ENCODE results near the gene GTF3C1.
"Not testable (repeated sequence)": the region's sequence is repeated elsewhere in the genome, so short reads cannot be mapped to it uniquely, and the experiment has no call there.

Gene GTF3C1

DNA sequence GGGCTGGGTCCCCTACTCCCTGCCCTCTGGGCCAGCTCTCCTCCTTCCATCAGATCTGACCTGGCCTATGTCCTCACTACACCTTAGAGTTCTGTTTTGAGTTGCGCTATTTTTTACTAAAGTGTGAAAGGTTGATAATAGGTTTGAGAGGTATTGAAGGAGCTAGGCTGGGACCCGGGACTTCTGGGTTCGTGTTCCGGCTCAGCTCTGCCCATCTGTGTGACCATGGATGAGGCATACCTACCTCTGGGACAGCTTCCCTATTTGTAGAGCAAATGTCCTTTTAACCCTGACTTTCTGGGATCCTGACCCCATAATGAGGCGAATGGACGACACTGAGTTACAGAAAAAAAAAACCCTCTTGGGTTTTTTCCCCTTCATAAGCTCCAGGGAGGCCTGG is 111.8 kb downstream of the GTF3C1 start:
- DNase-seq: no peak

DNA sequence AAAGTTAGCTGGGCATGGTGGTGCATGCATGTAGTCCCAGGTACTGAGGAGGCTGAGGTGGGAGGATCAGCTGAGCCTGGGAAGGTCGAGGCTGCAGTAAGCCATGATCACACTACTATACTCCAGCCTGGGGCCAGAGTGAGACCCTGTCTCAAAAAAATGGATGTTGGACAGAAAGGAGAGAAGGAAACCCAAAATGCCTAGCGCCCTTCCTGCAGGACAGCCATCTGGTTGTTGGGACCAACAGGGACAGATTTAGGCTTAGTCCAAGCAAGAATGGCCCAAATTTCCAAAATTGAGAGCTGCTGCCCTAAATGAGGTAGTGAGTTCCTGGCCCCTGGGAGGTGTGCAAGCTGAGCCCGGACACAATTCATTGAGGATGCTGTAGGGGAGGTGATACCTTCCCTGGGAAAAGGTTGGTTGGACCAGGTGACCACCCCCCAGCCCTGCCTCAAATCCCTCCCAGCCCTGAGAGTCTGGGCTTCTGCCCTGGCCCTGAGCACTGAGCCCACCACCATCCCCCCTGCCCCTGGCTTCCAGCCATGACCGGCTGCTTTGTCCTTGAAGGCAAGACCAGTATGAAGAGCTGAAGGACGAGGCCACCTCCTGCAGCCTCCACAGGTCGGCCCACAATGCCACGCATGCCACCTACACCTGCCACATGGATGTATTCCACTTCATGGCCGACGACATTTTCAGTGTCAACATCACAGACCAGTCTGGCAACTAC is 112.6 kb downstream of the GTF3C1 start:
- peak; percentile 44 for DNase-seq

DNA sequence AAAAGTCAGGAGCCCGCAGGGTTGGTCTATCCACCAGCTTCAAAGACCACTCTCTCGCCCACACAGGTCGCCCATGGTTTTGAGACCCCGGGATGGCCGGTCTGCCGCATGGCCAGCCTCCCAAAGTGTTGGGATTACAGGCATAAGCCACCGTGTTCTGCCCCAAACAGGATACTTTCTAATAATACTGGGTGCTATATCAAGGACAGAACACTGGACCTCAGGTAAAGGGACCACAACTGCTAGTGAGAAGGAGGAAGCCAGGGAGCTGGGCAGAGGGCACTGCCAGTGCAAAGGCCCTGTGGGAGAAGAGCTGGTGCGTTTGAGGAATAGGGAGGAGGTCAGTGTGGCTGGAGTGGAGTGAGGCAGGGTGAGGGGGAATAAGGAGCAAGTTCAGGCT is 113.6 kb downstream of the GTF3C1 start:
- peak; percentile 41 for DNase-seq

DNA sequence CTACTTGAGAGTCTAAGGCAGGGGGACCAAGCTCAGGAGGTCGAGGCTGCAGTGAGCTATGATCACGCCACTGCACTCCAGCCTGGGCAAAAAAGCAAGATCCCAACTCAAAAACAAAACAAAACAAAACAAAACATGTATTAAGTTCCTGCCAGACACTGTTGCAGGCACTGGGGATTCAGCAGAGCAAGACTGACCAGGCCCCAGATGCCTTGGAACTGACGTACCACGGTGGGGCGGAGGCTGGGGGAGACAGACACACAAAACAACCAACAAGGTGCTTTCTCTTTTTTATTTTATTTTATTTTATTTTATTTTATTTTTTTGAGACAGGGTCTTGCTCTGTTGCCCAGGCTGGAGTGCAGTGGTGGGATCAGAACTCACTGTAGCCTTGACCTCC is 114.6 kb downstream of the GTF3C1 start:
- not testable (repeated sequence) for DNase-seq

DNA sequence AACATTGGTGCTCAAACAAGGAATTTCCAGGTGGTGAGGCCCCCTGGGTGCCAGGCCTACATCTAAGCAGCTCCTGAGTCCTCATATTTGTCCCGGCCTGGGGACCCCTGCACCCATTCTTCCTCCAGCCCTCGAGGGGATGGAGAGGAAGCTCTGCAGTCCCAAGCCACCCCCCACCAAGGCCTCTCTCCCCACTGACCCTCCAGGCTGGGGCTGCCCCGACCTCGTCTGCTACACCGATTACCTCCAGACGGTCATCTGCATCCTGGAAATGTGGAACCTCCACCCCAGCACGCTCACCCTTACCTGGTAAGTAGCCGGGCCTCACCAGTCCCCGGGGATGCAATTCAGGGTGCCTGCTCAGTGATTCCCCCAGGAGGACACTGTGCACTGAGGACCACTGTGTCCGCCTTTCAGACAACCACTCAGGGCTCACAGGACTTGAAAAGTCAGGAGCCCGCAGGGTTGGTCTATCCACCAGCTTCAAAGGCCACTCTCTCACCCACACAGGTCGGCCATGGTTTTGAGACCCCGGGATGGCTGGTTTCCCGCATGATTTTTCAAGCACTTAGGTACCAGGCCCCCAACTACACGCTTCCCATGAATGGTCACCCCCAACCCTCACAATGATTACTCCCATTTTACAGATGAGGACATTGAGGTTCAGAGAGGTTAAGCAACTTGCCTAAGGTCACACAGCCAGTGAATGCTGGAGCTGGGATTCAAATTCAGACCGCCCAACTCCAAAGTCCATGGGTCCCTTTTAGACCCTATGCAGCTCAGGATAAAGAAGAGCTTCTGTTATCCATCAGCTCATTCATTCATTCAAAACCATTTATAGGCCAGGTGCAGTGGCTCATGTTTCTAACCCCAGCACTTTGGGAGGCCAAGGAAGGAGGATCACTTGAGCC is 115.3 kb downstream of the GTF3C1 start:
- DNase-seq: peak; percentile 43

DNA sequence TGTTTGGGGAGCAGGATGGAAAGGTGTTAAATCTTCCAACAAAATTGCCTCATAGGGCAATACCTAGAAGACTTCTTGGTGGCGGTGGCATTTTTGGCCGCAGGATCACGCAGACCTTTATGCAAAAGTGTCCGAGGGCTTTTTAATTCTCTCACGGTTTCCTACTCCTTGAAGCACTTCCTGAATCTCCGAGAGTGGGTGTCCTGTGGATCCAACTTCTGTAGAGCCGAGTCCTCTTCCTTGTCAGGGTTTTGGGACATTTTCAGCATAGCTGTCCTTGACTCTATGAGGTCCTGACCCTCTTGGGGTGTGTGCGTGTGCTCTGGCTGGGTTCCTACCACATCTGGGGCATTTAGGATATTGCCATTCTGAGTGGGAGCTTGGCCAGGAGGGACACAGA is 116.1 kb downstream of the GTF3C1 start:
- no peak for DNase-seq

DNA sequence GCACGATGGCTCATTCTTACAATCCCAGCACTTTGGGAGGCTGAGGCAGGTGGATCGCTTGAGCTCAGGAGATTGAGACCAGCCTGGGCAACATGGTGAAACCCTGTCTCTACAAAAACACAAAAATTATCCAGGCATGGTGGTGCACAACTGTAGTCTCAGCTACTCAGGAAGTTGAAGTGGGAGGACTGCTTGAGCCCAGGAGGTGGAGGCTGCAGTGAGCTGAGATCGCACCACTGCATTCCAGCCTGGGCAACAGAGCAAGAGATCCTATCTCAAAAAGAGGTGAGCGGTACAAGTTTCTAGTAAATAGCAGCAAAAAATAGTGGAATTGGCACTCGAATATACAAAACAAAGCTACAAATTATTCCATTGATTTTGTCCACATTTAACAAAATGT is 116.5 kb downstream of the GTF3C1 start:
- DNase-seq: not testable (repeated sequence)

DNA sequence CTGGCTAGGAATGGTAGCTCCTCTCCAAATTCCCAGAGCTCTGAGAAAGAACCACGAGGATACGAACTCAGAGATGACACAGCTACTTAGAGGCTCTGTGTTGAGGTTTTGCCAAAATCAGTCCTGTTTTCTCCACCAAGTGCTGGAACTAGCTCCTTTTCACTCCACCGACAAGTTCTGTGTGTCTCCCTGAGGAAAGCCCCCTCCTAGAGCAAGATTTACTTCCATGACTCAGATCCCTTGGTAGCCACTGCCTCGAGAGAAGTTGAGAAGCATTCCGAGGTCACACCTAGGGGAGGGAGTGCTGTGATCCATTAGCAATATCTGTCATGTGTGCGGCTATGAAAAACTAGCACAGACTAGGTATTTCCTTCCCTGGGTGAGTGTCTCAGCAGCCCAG is 117.2 kb downstream of the GTF3C1 start:
- peak; percentile 47 for DNase-seq

DNA sequence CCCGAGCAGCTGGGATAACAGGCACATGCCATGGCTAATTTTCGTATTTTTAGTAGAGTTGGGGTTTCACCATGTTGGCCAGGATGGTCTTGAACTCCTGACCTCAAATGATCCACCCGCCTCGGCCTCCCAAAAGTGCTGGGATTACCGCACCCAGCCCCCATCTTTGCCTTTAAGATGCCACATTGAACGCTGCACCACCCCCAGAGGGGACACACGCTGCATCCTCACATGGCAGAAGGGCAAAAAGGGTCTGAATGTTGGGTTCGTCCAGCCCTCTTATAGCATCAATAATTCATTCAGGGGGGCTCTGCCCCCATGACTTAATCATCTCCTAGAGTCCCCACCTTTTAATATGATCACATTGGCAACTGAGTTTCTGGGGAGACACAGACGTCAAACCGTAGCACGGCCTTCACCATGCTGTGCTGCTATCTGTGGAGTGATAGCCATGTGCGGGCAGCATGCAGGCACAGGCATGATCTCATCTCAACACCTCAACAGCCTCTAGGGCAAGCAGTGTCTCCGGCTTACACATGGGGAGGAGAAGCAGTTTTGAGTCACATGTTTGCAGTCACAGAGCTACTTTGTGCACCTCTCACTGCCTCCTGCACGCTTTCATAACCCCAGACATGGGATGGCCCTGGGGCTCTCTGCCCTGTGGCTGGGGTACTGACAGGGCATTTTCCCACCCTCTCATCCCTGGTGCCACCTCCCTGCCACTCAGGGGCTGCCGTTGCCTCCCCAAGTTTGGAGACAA is 117.8 kb downstream of the GTF3C1 start:
- peak; percentile 50 for DNase-seq

DNA sequence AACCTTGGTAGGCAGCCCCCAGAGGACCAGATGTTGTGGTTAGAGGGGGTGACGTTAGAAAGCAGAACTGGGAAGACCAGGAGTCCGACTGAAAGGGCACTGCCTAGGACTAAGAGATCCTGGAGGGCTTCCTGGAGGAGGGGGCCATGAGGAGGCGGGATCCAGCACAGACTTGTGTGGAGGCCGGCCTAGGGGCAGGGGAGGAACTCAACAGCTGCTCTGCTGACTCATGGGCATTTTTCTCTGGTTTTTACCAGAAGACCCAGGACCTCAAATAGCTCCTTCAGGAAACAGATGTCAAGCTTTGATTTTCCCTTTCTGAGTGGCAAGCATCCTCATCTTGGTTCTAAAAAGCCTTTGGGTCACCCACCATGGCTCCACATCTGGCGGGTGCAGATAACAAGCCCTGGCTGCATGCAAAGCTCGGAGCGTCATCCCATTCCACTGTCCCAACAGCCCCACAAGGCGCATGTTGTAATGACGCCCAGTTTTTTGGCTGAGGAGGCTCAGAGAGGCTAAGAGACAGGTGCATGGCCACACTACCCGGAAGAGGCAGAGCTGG is 118.7 kb downstream of the GTF3C1 start:
- peak; percentile 54 for DNase-seq

DNA sequence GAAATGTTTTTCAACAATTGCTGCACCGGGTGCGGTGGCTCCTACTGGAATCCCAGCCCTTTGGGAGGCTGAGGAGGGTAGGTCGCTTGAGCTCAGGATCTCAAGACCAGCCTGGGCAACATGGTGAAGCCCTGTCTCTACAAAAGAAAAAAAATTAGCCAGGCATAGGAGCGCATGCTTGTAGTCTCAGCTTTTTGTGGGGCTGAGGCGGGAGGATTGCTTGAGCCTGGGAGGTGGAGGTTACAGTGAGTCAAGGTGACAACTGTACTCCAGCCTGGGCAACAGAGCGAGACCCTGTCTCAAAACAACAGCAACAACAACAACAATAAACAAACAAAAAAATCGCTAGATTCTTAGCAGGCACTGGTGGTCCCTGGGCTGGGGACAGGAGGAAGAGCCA is 119.2 kb downstream of the GTF3C1 start:
- DNase-seq: peak; percentile 50

DNA sequence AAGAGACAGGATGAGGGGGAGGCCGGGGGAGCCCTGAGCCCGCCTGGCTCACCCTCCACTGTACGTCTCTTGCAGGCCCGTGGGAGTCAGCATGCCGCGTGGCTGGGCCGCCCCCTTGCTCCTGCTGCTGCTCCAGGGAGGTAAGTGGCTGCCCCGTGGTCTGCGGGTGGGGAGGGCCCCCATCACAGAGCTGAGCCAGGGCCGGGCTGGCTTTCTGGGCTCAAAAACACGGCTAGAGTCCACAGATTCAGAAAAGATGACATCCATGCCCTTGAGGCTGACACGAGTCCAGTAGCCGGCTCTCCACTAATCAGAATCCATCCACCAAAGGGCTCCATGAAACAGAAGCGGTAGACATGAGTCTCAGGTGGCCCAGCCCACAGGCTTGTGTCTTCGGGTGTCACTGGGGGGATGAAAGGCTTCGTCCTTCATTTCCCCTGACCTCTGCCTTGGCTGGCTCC is 119.7 kb downstream of the GTF3C1 start:
- DNase-seq: peak; percentile 52

DNA sequence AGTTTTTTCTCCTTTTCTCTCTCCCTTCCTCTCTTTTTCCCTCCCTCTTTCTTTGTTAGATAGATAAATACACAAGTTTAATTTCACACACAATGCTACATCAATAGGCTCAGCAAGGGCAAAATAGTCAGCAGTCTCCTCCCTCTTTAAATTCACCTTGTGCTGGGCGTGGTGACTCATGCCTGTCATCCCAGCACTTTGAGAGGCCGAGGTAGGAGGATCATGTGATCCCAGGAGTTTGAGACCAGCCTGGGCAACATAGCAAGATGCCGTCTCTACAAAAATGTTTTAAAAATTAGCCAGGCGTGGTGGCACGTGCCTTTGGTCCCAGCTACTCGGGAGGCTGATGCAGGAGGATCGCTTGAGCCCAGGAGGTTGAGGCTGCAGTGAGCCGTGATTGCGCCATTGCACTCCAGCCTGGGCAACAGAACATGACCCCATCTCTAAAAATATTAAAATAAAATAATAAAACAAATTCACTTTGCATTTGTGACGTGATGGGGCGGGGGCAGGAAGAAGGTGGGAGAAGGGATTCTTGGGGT is 120.3 kb downstream of the GTF3C1 start:
- peak; percentile 47 for DNase-seq

DNA sequence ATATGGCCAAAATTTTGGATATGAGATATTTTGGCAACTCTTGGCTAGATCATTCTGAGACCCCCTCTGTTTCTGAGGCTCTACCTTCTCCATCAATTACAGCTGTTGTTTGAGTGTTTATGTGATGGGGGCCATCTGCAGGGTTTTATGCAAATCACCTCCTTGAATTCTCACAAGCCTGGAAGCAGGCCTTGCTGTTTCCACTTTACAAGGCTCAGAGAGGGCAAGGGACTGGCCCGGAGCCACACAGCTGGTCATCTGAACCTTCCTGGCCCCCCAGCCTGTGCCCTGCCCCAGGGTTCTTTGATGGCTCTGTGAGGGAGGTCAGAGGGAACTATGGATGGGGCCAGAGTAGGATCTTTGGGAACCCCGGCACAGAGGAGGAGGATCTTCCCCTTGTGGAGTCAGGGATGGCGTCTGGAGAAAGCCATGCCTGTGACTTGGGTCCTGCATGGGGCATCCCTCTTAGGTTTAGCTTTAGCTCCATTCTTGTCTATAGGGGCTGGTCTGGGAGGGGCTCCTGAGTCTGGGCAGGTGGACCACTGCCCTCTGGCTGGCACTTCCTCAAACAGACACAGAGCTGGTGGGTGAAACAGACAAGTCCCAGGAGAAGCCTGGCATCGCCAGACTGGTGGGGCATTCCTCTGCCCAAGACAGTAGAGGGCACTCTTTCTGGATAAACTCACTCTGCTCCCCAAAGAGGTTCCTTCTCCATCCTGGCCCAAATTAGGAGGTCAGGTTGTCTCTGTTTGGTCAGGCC is 121.5 kb downstream of the GTF3C1 start:
- DNase-seq: peak; percentile 45

DNA sequence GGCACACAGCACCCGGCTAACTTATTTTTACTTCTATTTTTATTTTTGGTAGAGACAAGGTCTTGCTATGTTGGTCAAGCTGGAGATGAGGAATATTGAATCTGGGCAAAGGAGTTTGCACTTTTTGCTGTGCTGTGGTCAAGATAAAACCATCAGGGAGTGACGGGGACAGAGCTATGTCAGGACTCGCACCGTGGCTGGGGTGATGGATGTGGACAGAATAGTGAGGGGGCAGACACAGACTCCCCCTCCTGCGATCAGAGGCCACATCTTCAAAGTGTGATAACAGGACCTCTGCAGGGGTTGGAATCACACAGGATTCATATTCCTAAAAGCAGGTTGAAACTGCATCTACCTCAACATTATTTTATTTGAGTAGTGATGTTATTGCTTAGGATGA is 122.2 kb downstream of the GTF3C1 start:
- peak; percentile 46 for DNase-seq

DNA sequence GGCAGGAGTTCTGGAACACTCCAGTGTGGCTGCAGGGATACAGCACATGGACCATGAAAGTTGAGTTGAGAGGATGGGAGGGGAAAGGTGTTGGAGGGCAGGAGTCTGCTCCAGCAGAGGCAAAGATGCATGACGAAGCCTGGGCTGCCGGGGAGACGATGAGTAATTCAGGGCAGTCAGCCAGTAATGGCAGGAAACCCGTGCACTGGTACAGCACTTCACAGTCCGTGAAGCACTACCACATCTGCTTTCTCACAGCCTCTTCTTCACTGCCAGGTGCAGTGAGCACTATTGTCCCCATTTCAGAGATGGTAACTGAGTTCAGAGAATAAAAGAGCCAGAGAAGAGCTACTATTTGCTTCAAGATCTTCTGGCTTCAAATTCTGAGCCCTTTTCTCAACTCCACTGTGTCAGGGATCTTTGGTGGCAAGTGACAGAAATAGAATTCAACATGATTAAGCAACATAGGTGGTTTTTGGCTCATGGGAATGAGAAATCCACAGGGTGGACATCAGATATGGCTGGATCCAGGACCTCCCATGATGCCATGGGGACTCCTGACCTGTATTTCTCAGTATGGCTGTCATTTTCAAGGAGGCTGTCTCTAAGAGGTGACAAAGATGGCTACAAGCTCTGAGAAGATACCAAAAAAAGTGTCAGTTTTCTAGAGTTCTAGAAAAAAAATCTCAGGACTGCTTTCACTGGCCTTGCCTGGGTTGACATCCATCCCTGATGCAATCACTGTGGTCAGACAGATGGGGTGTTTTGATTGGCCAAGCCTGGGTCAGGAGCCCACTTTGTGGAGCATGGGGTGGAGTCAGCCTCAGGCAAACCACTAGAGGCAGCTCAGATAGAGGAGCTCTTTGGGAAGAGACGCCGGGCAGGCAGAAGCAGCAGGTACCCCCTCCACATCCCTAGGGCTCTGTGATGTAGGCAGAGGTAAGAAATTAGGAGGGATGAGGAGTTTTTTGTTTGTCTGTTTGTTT is 123.0 kb downstream of the GTF3C1 start:
- peak; percentile 84 for DNase-seq

DNA sequence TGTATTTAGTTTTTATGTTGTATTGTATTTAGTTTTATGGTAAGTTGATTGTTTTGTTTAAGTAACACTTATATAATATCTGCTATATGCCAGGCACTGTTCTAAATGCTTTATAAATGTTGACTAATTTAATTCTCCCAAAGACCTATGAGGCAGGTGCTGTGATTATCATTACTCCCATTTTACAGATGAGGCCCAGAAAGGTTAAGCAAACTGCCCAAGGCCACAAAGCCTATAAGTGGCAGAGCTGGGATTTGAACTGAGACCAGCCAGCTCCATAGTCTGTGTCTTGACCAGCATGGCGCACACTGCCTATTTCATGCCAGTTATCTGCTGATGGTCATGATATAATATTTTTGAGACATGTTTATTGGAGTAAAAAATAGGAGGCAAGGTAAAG is 123.8 kb downstream of the GTF3C1 start:
- DNase-seq: peak; percentile 43

DNA sequence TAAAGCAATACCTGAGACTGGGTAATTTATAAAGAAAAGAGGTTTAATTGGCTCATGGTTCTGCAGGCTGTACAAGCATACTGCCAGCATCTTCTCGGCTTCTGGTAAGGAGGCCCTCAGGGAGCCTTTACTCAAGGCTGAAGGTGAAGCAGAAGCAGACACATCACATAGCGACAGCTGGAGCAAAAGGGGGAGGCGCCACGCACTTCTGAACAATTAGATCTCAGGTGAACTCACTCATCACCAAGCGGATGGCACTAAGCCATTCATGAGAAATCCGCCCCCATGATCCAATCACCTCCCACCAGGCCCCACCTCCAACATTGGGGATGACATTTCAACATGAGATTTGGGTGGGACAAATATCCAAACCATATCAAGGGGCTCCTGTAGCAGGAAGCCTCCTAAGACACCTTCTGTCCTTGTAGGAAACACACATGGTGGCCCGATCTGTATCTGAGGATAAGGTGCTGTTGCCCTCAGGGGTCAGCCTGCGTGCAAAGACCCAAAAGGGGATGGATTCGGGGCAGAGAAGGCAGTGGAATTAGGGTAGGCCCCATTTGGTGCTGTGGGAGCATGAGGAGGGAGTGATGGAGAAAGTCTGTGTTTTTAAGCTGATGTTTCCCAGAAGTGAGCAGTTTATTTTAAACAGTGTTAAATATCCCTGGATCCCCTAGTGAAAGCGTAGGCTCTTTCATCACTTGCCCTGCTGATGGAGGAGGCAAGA is 124.8 kb downstream of the GTF3C1 start:
- peak; percentile 49 for DNase-seq

DNA sequence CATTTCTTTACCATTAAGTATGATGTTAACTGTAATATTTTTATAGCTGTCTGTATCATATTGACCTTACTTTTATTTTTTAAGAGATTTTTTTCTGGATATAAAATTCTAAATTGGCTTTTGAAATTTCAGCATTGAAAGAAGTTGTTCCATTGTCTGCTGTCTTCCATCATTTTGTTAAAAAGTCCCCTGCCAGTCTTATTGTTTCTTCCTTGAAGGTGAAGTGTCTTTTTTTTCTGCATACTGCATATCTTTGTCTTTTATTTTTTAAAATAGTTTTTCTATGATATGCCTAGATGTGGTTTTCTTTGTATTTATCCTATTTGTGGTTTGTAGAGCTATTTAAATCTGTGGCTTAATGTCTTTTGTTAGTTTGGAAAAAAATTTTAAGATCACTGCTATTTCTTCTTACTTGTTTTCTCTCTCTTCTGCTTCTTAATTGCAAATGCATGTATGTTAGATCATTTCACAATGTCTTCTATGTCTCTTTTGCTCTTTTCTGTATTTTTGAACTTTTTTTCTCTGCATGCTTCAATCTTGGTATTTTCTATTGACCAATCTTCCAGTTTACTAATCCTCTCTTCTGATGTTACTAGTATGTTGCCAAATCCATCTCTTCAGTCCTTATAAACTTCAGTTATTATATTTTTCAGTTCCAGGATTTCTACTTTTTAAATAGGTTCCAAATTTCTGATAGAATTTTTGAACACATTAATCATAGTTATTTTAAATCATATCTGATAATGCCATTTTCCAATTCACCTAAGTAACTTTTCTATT is 127.6 kb downstream of the GTF3C1 start:
- DNase-seq: no peak

Data from activated CD8-positive, alpha-beta memory T cell treated with anti-CD3 and anti-CD28 coated beads, Interleukin-2, amount 50 U/mL, for 48 hours (primary cell).